Measurements from ENCODE around the gene DARS2.
"Not testable (repeated sequence)": the region's sequence is repeated elsewhere in the genome, so short reads cannot be mapped to it uniquely, and the experiment has no call there.

Gene DARS2

GRCh38 chr1:173870252-173871075 lies 46.0 kb downstream of the DARS2 start:
- peak overlapping the region in 4 of 11 experiments; percentile 4 to 51 (median 14); a peak in 7 of 22 replicates for H3K9ac ChIP-seq
- H3K27me3 ChIP-seq = no peaks in the 10 kb centered on the region
- H3K4me1 ChIP-seq = peaks cover 34 to 54% (median 42%) of the 10 kb centered on the region in 10 experiments
- H3K9me3 ChIP-seq (replicated peaks in 1 of 11) = no peaks in the 10 kb centered on the region; a peak in 1 of 22 replicates
- TF ChIP-seq Cebpa-rat (IDR thresholded peaks at IDR 0.05) = no peak
- peaks cover 24 to 55% (median 34%) of the 10 kb centered on the region in 11 experiments for H3K36me3 ChIP-seq
- no peak overlapping the region for H3K4me3 ChIP-seq
- H3K27ac ChIP-seq = peak overlapping the region in 7 of 11 experiments; percentile 4 to 26 (median 7); a peak in 5 of 22 replicates
- H4K20me1 ChIP-seq = peaks cover 15 to 21% (median 17%) of the 10 kb centered on the region in 11 experiments; a peak in 21 of 22 replicates
- peak overlapping the region; percentile 58 to 94 (median 86) for H3K4me2 ChIP-seq

DNA sequence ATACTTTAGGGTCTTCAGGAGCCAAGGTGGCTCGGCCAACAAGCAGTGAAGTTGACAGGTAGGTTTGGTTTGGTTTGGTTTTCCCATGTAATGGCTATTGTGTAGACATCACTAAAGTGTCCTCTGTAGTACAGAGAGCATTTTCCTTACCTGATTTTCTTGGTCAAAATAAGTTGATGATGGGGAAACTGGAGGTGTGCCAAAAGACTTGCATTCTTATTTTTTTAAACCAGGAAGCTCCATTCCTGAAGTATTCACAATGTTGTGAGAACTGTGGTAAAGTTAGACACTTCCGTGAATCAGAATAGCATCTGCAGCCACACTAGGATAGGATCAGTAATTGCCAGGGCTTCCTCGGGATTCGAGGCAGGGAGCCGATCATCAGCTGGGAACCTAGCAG lies 46.6 kb downstream of the DARS2 start:
- Histone ChIP-seq H3K4me2 (peak overlapping the region; percentile 58 to 94 (median 86)), H3K9me3 (replicated peaks in 1 of 11) (no peaks in the 10 kb centered on the region; a peak in 1 of 22 replicates), H3K9ac (no peak overlapping the region), H3K27me3 (no peaks in the 10 kb centered on the region), H3K4me1 (peaks cover 28 to 48% (median 36%) of the 10 kb centered on the region in 10 experiments), H3K27ac (peak overlapping the region in 5 of 11 experiments; percentile 4 to 26 (median 19); a peak in 2 of 22 replicates), H3K4me3 (no peak overlapping the region), H3K36me3 (peaks cover 20 to 55% (median 33%) of the 10 kb centered on the region in 11 experiments), H4K20me1 (peaks cover 9 to 15% (median 11%) of the 10 kb centered on the region in 11 experiments; a peak in 21 of 22 replicates)
- TF ChIP-seq Cebpa-rat (IDR thresholded peaks at IDR 0.05) = no peak

- Histone ChIP-seq H3K36me3 (peaks cover 20 to 55% (median 33%) of the 10 kb centered on the region in 11 experiments), H3K4me1 (peaks cover 28 to 44% (median 36%) of the 10 kb centered on the region in 10 experiments), H3K27me3 (no peaks in the 10 kb centered on the region), H3K9me3 (replicated peaks in 1 of 11) (no peaks in the 10 kb centered on the region; a peak in 1 of 22 replicates), H3K4me3 (no peak overlapping the region), H4K20me1 (peaks cover 5 to 11% (median 7%) of the 10 kb centered on the region in 11 experiments; a peak in 21 of 22 replicates), H3K9ac (no peak overlapping the region), H3K27ac (0 out of 22 replicates have a peak overlapping the region, but pooled peaks of 2 of the 11 experiments have one; percentile 4 to 19), H3K4me2 (peak overlapping the region; percentile 58 to 94 (median 86); a peak in 21 of 22 replicates)
- TF ChIP-seq Cebpa-rat (IDR thresholded peaks at IDR 0.05) = no peak
These were observed 47.0 kb downstream of the DARS2 start for GRCh38 chr1:173871500-173871899.

DNA sequence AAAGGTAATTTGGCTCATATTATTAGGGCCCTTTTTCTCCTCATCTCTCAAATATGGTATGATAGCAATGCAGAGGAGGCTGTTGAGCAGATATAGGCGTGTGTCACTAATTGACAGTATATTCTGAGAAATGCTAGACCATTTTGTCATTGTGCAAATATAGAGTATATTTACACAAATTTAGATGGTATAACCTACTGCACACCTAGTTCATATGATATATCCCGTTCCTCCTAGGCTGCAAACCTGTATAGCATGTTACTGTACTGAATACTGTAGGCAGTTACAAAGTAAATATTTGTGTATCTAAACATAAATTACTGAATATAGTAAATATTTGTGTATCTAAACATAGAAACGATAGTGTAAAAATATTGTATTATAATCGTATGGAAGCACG lies 52.3 kb downstream of the DARS2 start:
- H3K27me3 ChIP-seq = no peaks in the 10 kb centered on the region
- no peak overlapping the region for H3K4me3 ChIP-seq
- H3K4me1 ChIP-seq = peaks cover 0 to 12% (median 7%) of the 10 kb centered on the region in 10 experiments; a peak in 13 of 20 replicates
- H4K20me1 ChIP-seq = no peaks in the 10 kb centered on the region
- H3K36me3 ChIP-seq = peaks cover 14 to 79% (median 30%) of the 10 kb centered on the region in 11 experiments; a peak in 20 of 22 replicates
- no peak for TF ChIP-seq Cebpa-rat (IDR thresholded peaks at IDR 0.05)
- H3K9me3 ChIP-seq (replicated peaks in 1 of 11) = peaks cover 0 to 6% (median 0%) of the 10 kb centered on the region in 11 experiments; a peak in 1 of 22 replicates
- H3K4me2 ChIP-seq = no peak overlapping the region
- no peak overlapping the region for H3K9ac ChIP-seq
- no peak overlapping the region for H3K27ac ChIP-seq

GRCh38 chr1:173878251-173878650 lies 53.8 kb downstream of the DARS2 start:
- H3K9me3 ChIP-seq (replicated peaks in 1 of 11) = peaks cover 0 to 7% (median 0%) of the 10 kb centered on the region in 11 experiments; a peak in 1 of 22 replicates
- no peak overlapping the region for H3K4me2 ChIP-seq
- H3K9ac ChIP-seq = no peak overlapping the region
- no peaks in the 10 kb centered on the region for H3K4me1 ChIP-seq
- H3K4me3 ChIP-seq = no peak overlapping the region
- H4K20me1 ChIP-seq = no peaks in the 10 kb centered on the region
- H3K27me3 ChIP-seq = no peaks in the 10 kb centered on the region
- no peak overlapping the region for H3K27ac ChIP-seq
- TF ChIP-seq Cebpa-rat (IDR thresholded peaks at IDR 0.05) = no peak
- H3K36me3 ChIP-seq = peaks cover 14 to 73% (median 30%) of the 10 kb centered on the region in 11 experiments; a peak in 20 of 22 replicates

DNA sequence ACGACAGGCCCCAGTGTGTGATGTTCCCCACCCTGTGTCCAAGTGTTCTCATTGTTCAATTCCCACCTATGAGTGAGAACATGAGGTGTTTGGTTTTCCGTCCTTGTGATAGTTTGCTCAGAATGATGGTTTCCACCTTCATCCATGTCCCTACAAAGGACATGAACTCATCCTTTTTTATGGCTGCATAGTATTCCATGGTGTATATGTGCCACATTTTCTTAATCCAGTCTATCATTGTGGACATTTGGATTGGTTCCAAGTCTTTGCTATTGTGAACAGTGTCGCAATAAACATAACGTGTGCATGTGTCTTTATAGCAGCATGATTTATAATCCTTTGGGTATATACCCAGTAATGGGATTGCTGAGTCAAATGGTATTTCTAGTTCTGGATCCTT lies 56.6 kb downstream of the DARS2 start:
- not testable (repeated sequence) for H3K9me3 ChIP-seq (replicated peaks in 1 of 11); H4K20me1 ChIP-seq; H3K4me3 ChIP-seq; H3K4me2 ChIP-seq; H3K27me3 ChIP-seq; H3K27ac ChIP-seq; H3K9ac ChIP-seq; H3K4me1 ChIP-seq
- H3K36me3 ChIP-seq = peaks cover 7 to 68% (median 30%) of the 10 kb centered on the region in 11 experiments

- TF ChIP-seq Cebpa-rat (IDR thresholded peaks at IDR 0.05) = no peak
- Histone ChIP-seq H3K4me1 (no peaks in the 10 kb centered on the region), H3K4me3 (no peak overlapping the region), H3K9me3 (replicated peaks in 1 of 11) (peaks cover 0 to 7% (median 0%) of the 10 kb centered on the region in 11 experiments; a peak in 1 of 22 replicates), H4K20me1 (no peaks in the 10 kb centered on the region; a peak in 1 of 22 replicates), H3K27ac (no peak overlapping the region), H3K27me3 (no peaks in the 10 kb centered on the region), H3K9ac (no peak overlapping the region), H3K4me2 (no peak overlapping the region), H3K36me3 (peaks cover 15 to 68% (median 33%) of the 10 kb centered on the region in 11 experiments)
These were observed 60.2 kb downstream of the DARS2 start for GRCh38 chr1:173884701-173885100.

GRCh38 chr1:173886746-173887611 lies 62.5 kb downstream of the DARS2 start:
- Histone ChIP-seq H3K4me2 (no peak overlapping the region), H3K27ac (no peak overlapping the region), H4K20me1 (no peaks in the 10 kb centered on the region; a peak in 1 of 22 replicates), H3K36me3 (peaks cover 15 to 71% (median 32%) of the 10 kb centered on the region in 11 experiments), H3K4me3 (no peak overlapping the region), H3K9me3 (replicated peaks in 1 of 11) (no peaks in the 10 kb centered on the region), H3K9ac (no peak overlapping the region), H3K27me3 (no peaks in the 10 kb centered on the region), H3K4me1 (no peaks in the 10 kb centered on the region)
- TF ChIP-seq Cebpa-rat (IDR thresholded peaks at IDR 0.05) = no peak
